Measurements from ENCODE around the gene S100A6. TPM values are rescaled to one million over a fixed set of nuclear protein-coding genes. Genes with fewer than 3 reads are reported as not detected.

Gene S100A6
- total and polyA plus RNA-seq, 2 experiments from 2014 or later, result 683 to 2,862 TPM

DNA sequence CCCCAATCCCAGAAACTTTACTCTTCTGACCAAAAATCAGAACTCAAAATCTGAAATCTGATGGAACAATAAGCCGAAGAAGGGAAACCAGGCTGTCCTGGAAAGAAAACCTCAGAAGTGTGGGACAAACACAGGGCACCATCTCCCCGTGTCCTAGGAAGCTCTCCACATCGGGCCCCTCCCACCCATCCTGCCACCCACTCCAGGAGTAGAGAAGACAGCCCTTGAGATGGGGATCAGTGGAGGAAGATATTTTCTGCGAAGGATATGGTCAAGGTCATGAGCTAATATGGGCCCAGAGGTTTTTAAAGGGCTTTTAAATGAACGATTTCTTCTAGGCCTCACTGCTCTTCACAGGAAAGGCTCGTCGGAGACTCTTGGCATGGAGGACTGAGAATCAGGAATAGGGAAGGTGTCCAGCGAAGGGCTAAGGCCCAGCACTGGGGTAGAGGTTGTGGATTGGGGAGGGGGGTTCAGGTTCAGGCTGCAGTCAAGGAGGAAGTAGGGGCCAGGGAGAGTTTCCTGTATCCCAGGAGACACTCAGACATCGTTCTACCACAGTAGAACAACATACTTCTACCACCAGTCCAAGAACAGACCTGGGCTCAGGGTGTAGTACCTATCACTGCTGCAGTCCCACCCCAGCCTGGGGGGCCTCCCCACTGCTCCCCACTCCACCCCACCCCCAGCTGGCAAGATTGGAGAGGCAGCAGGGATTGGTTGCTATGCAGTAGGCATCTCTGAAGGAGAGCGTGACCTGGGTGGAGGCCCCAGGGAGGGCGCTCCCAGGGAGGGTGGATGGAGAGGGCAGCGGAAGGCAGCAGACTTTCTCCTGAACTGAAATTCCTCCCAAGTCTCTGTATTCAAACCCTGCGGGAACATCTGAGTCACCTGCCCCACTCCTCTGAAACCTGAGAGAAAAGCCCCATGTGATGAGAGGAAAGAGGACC is 6.1 kb upstream of the S100A6 start:
- in situ Hi-C loops (cut with MboI), result no loop called here
- Histone ChIP-seq H3K27me3 (replicated peaks; ENCODE audit: insufficient read depth) (no peaks in the 10 kb centered on the region), H3K36me3 (ENCODE audit: low read depth) (no peaks in the 10 kb centered on the region), H3F3A (ENCODE audit: insufficient read depth) (peaks cover 65% of the 10 kb centered on the region), H3K4me2 (ENCODE audit: unreplicated experiment) (no peak overlapping the region), H3K9me3 (ENCODE audit: low read depth) (no peaks in the 10 kb centered on the region), H4K20me1 (ENCODE audit: insufficient read depth) (no peaks in the 10 kb centered on the region), H3K79me2 (ENCODE audit: insufficient read depth) (peaks cover 21% of the 10 kb centered on the region), H3K9me2 (ENCODE audit: insufficient read depth) (no peaks in the 10 kb centered on the region), H2AFZ (no peak overlapping the region), H3K4me3 (no peak overlapping the region), H3K9ac (no peak overlapping the region), H3K27ac (no peak overlapping the region; the same call in 1 of the 2 replicates), H3K4me1 (ENCODE audit: insufficient read depth) (peaks cover 66% of the 10 kb centered on the region)
- DNase-seq, result no peak
- 56 to 59% methylated on average over 12 to 13 of the region's 13 CpGs for WGBS, 2 experiments (ENCODE audit: low coverage in 1 of 2, low lambda C conversion rate in 2 of 2, missing lambda C conversion rate in 2 of 2)
- TF ChIP-seq EZH2phosphoT487 (IDR thresholded peaks at IDR 0.05; ENCODE audit: insufficient read depth, low read depth), result no peak
- no peak for TF ChIP-seq EZH2 (IDR thresholded peaks at IDR 0.05; ENCODE audit: insufficient read depth, poor library complexity, severe bottlenecking)

DNA sequence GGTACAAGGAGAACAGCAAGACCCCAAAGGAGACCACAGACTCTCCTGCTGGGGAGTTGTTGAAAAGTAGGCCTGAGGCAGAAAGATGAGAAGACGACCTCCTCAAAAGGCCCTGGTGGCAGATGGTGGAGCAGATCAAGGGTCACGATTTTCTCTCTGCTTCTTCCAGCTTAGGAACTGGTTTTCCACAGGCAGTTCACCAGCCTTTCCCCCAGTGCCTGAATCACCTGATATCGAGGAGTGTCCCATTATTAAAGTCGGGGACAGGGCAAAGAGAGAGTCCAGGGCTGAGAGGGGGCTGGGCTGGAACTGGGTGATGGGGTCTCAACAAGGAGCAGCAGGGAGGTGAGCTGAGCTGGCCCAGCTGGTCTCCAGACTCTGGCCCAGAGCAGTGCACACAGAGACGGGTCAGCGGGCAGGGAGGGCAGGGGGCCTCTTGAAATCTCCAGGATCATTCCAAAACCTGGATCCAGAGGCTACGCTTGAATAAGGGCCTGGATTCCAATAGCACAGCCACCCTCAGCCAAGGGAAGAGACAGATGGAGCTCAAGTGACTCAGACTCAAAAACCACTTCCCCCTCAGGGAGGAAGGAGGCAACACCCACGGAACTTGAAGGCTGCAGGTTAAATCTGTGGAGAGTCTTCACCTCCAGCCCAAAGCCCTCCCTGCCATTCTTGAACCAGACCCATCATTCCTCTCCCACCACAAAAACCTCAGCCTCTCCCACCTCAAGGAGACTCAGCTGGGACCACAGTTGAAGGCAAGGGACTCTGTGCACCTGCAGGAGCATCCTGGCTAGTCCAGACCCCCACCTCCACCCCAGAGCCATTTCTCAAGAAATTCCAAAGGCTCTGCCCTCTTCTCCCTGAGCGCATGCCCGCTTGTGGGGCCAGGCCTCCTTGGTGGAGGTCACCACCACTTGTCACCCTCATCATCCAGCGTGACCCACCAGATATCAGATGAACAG is 4.9 kb upstream of the S100A6 start, which contains the start of gene S100A5:
S100A5 (minus strand) TSS at position 541 of the 968 bp plus-strand sequence. CDS start 743 bp downstream, outside the sequence.
- Histone ChIP-seq H3K9me3 (ENCODE audit: low read depth) (no peaks in the 10 kb centered on the region), H4K20me1 (ENCODE audit: insufficient read depth) (no peaks in the 10 kb centered on the region), H3K9ac (no peak within 1 kb of the TSS), H3K79me2 (ENCODE audit: insufficient read depth) (peaks cover 11% of the 10 kb centered on the region), H3K36me3 (ENCODE audit: low read depth) (no peaks in the 10 kb centered on the region), H3K4me2 (ENCODE audit: unreplicated experiment) (peak within 1 kb of the TSS; percentile 56), H3F3A (ENCODE audit: insufficient read depth) (peaks cover 55% of the 10 kb centered on the region), H3K4me3 (no peak within 1 kb of the TSS), H3K27ac (no peak within 1 kb of the TSS; the same call in 1 of the 2 replicates), H3K9me2 (ENCODE audit: insufficient read depth) (no peaks in the 10 kb centered on the region), H3K27me3 (replicated peaks; ENCODE audit: insufficient read depth) (no peaks in the 10 kb centered on the region), H3K4me1 (ENCODE audit: insufficient read depth) (peaks cover 57% of the 10 kb centered on the region), H2AFZ (peak within 1 kb of the TSS; percentile 17; the same call in 1 of the 2 replicates)
- peak; percentile 71 for DNase-seq
- in situ Hi-C loops (cut with MboI), result no loop called here
- no peak for TF ChIP-seq EZH2phosphoT487 (IDR thresholded peaks at IDR 0.05; ENCODE audit: insufficient read depth, low read depth)
- TF ChIP-seq EZH2 (IDR thresholded peaks at IDR 0.05; ENCODE audit: insufficient read depth, poor library complexity, severe bottlenecking), result no peak
- WGBS, 2 experiments (ENCODE audit: low coverage in 1 of 2, low lambda C conversion rate in 2 of 2, missing lambda C conversion rate in 2 of 2), result 61 to 62% methylated on average over 11 of the region's 11 CpGs

- Histone ChIP-seq H2AFZ (no peak overlapping the region), H3F3A (ENCODE audit: insufficient read depth) (peaks cover 53% of the 10 kb centered on the region), H3K9ac (no peak overlapping the region), H3K27ac (no peak overlapping the region), H3K4me1 (ENCODE audit: insufficient read depth) (peaks cover 46% of the 10 kb centered on the region), H3K27me3 (replicated peaks; ENCODE audit: insufficient read depth) (no peaks in the 10 kb centered on the region), H3K4me2 (ENCODE audit: unreplicated experiment) (no peak overlapping the region), H4K20me1 (ENCODE audit: insufficient read depth) (no peaks in the 10 kb centered on the region), H3K9me3 (ENCODE audit: low read depth) (no peaks in the 10 kb centered on the region), H3K9me2 (ENCODE audit: insufficient read depth) (no peaks in the 10 kb centered on the region), H3K36me3 (ENCODE audit: low read depth) (no peaks in the 10 kb centered on the region), H3K79me2 (ENCODE audit: insufficient read depth) (peaks cover 20% of the 10 kb centered on the region), H3K4me3 (no peak overlapping the region)
- in situ Hi-C loops (cut with MboI), result no loop called here
- DNase-seq, result no peak
- TF ChIP-seq EZH2phosphoT487 (IDR thresholded peaks at IDR 0.05; ENCODE audit: insufficient read depth, low read depth), result no peak
- TF ChIP-seq EZH2 (IDR thresholded peaks at IDR 0.05; ENCODE audit: insufficient read depth, poor library complexity, severe bottlenecking), result no peak
- WGBS, 2 experiments (ENCODE audit: low coverage in 1 of 2, low lambda C conversion rate in 2 of 2, missing lambda C conversion rate in 2 of 2), result 80 to 90% methylated on average over 3 to 4 of the region's 4 CpGs
These were observed 3.8 kb upstream of the S100A6 start for GRCh38 chr1:153539395-153540093.
